M059J (cell line): Measurements from ENCODE around the gene RAD51B. TPM values are rescaled to one million over a fixed set of nuclear protein-coding genes. Genes with fewer than 3 reads are reported as not detected.
A peak's percentile ranks its signal among the peaks of the same experiment; 100 is the strongest.
"Not testable (repeated sequence)": the region's sequence is repeated elsewhere in the genome, so short reads cannot be mapped to it uniquely, and the experiment has no call there.

Experiments
- DNase-seq: peaks from one replicate; pipeline ENCODE4 v3.0.0-alpha.2; 2012; ENCODE audit warnings: low read depth
- total RNA-seq: library from RNA; depleted of rRNA; stranded (reverse); fragments of >200 nt; shearing (Covaris generic); gene quantifications from 2 replicates; pipeline ENCODE4 v1.2.3, GENCODE V29; 2014

Gene RAD51B
- total RNA-seq, 1 experiment from 2014 or later = 19.0 TPM

- DNase-seq = peak; percentile 82
Measured at GRCh38 chr14:67943947-67944346, 124.4 kb downstream of the RAD51B start.

- DNase-seq = no peak
Measured at GRCh38 chr14:67944605-67945004, 125.0 kb downstream of the RAD51B start.

- DNase-seq = no peak
Measured at GRCh38 chr14:67949771-67950170, 130.2 kb downstream of the RAD51B start.

- no peak for DNase-seq
Measured at GRCh38 chr14:67950386-67950785, 130.8 kb downstream of the RAD51B start.

- DNase-seq = no peak
Measured at GRCh38 chr14:67951529-67952135, 132.1 kb downstream of the RAD51B start.

- DNase-seq = no peak
Measured at GRCh38 chr14:67952381-67952780, 132.8 kb downstream of the RAD51B start.

GRCh38 chr14:67952786-67953185, 133.2 kb downstream of the RAD51B start:
- no peak for DNase-seq

- no peak for DNase-seq
Measured at GRCh38 chr14:67955261-67955660, 135.7 kb downstream of the RAD51B start.

GRCh38 chr14:67957946-67958345, 138.4 kb downstream of the RAD51B start:
- no peak for DNase-seq

- DNase-seq = no peak
Measured at GRCh38 chr14:67961676-67962075, 142.1 kb downstream of the RAD51B start.

- no peak for DNase-seq
Measured at GRCh38 chr14:67962215-67962644, 142.7 kb downstream of the RAD51B start.

GRCh38 chr14:67963545-67963944, 144.0 kb downstream of the RAD51B start:
- DNase-seq = no peak

- no peak for DNase-seq
Measured at GRCh38 chr14:67963960-67964812, 144.6 kb downstream of the RAD51B start.

- no peak for DNase-seq
Measured at GRCh38 chr14:67965696-67966095, 146.1 kb downstream of the RAD51B start.

- no peak for DNase-seq
Measured at GRCh38 chr14:67967206-67967605, 147.6 kb downstream of the RAD51B start.

- DNase-seq = not testable (repeated sequence)
Measured at GRCh38 chr14:67967970-67968369, 148.4 kb downstream of the RAD51B start.

- DNase-seq = no peak
Measured at GRCh38 chr14:67970923-67971322, 151.3 kb downstream of the RAD51B start.

GRCh38 chr14:67971627-67972625, 152.3 kb downstream of the RAD51B start:
- DNase-seq = peak; percentile 84

GRCh38 chr14:67973436-67973835, 153.9 kb downstream of the RAD51B start:
- DNase-seq = no peak

GRCh38 chr14:67975470-67975869, 155.9 kb downstream of the RAD51B start:
- no peak for DNase-seq

- DNase-seq = no peak
Measured at GRCh38 chr14:67977434-67978034, 158.0 kb downstream of the RAD51B start.

GRCh38 chr14:67978749-67979148, 159.2 kb downstream of the RAD51B start:
- no peak for DNase-seq
